HepG2 (cell line): Measurements from ENCODE around the gene ZBTB46. TPM values are rescaled to one million over a fixed set of nuclear protein-coding genes. Genes with fewer than 3 reads are reported as not detected.

Source experiments
- CEBPG ChIP-seq: IDR thresholded peaks from 2 replicates; pipeline ENCODE4 v1.6.1; 2016
- ESRRA ChIP-seq: sonication (generic); formaldehyde crosslinking; IDR thresholded peaks from 2 replicates; pipeline ENCODE4 v1.5.1; 2020; ENCODE audit warnings: mild to moderate bottlenecking, low read depth, missing genetic modification reagents
- GATAD2A ChIP-seq: IDR thresholded peaks from 2 replicates; pipeline ENCODE4 v1.6.1; 2016
- HDAC6 ChIP-seq: fragments of 200-600 bp; sonication (generic); IDR thresholded peaks from 2 replicates; pipeline ENCODE4 v1.7.0; 2017; ENCODE audit warnings: mild to moderate bottlenecking, antibody characterized with exemption, low read length, low read depth
- KAT8 ChIP-seq: IDR thresholded peaks from 2 replicates; pipeline ENCODE4 v1.6.1; 2016; ENCODE audit warnings: missing genetic modification reagents, missing compliant biosample characterization
- KLF12 ChIP-seq: sonication (generic); formaldehyde crosslinking; IDR thresholded peaks from 2 replicates; pipeline ENCODE4 v1.4.0; 2020; ENCODE audit warnings: missing genetic modification reagents, borderline replicate concordance
- NCOR1 ChIP-seq: fragments of 200-600 bp; sonication (generic); IDR thresholded peaks from 2 replicates; pipeline ENCODE4 v1.7.0; 2017; ENCODE audit warnings: antibody characterized with exemption, low read length, borderline replicate concordance
- REL ChIP-seq: sonication (generic); formaldehyde crosslinking; conservative IDR thresholded peaks from 2 replicates; pipeline ENCODE4 v1.8.0; 2022; ENCODE audit warnings: mild to moderate bottlenecking, missing genetic modification reagents, moderate library complexity
- SATB2 ChIP-seq: sonication (generic); formaldehyde crosslinking; IDR thresholded peaks from 2 replicates; pipeline ENCODE4 v1.5.0; 2020; ENCODE audit warnings: missing genetic modification reagents
- ZFX ChIP-seq: sonication (generic); formaldehyde crosslinking; IDR thresholded peaks from 2 replicates; pipeline ENCODE4 v1.4.0; 2020; ENCODE audit warnings: mild to moderate bottlenecking, low read depth, missing genetic modification reagents, moderate library complexity
- ZNF550 ChIP-seq: sonication (generic); formaldehyde crosslinking; IDR thresholded peaks from 2 replicates; pipeline ENCODE4 v1.4.0; 2020; ENCODE audit warnings: mild to moderate bottlenecking, missing genetic modification reagents, borderline replicate concordance
- ZNF607 ChIP-seq: sonication (generic); formaldehyde crosslinking; IDR thresholded peaks from 2 replicates; pipeline ENCODE4 v1.5.1; 2020; ENCODE audit warnings: missing genetic modification reagents, mild to moderate bottlenecking, borderline replicate concordance
- ZNF841 ChIP-seq: sonication (generic); formaldehyde crosslinking; IDR thresholded peaks from 2 replicates; pipeline ENCODE4 v1.8.1; 2023; ENCODE audit warnings: missing genetic modification reagents, borderline replicate concordance
- ZNF891 ChIP-seq: sonication (generic); formaldehyde crosslinking; IDR thresholded peaks from 2 replicates; pipeline ENCODE4 v1.5.0; 2020; ENCODE audit warnings: mild to moderate bottlenecking, missing genetic modification reagents
- polyA plus RNA-seq, 8 experiments: library from polyadenylated mRNA; depleted of rRNA in 3 of 8; stranded (reverse) in 7 of 8; unstranded in 1 of 8; fragments of >200 nt; fragmentation: Illumina TruSeq in 4 of 8; extraction: Trizol in 4 of 8; gene quantifications; 2 replicates each; pipeline versions ENCODE4 v1.2.1 to v1.2.3, GENCODE V29; 2011 to 2016; ENCODE audit warnings: low read depth in 4 of 8, missing spikeins in 1 of 8, mixed read lengths in 1 of 8; ENCODE audit not compliant: insufficient read depth in 1 of 8
- total RNA-seq, 5 experiments: library from RNA; depleted of rRNA; stranded (reverse); fragments of >200 nt; fragmentation: Illumina TruSeq; extraction: Trizol; gene quantifications; 2 replicates each; pipeline ENCODE4 v1.2.3, GENCODE V29; 2016; ENCODE audit warnings: low read depth in 1 of 5
- TF ChIP-seq, protein P1 (sequence below): sonication (generic); formaldehyde crosslinking; conservative IDR thresholded peaks from 2 replicates; pipeline ENCODE4 v1.8.1; 2023; ENCODE audit warnings: missing genetic modification reagents
- TF ChIP-seq, protein P2 (sequence below): sonication (generic); formaldehyde crosslinking; conservative IDR thresholded peaks from 2 replicates; pipeline ENCODE4 v1.8.0; 2022; ENCODE audit warnings: mild to moderate bottlenecking, moderate library complexity, missing genetic modification reagents
- TF ChIP-seq, protein P3 (sequence below): IDR thresholded peaks from 2 replicates; pipeline ENCODE4 v1.6.1; 2012; ENCODE audit warnings: inconsistent platforms
- TF ChIP-seq, protein P4 (sequence below), 2 experiments: IDR thresholded peaks; 2 replicates each; pipeline ENCODE4 v1.6.1; 2011 to 2012; ENCODE audit warnings: low read length in 2 of 2, borderline replicate concordance in 1 of 2, low read depth in 1 of 2, mild to moderate bottlenecking in 1 of 2, moderate library complexity in 1 of 2
- TF ChIP-seq, protein P5 (sequence below), 2 experiments: fragments of 450-650 bp in 1 of 2; sonication (generic) in 1 of 2; formaldehyde crosslinking; IDR thresholded peaks; 2 replicates each; pipeline versions ENCODE4 v1.5.0 to v1.8.0; 2020 to 2022; ENCODE audit warnings: mild to moderate bottlenecking in 1 of 2, missing genetic modification reagents in 1 of 2
- TF ChIP-seq, protein P6 (sequence below): IDR thresholded peaks from 2 replicates; pipeline ENCODE4 v1.6.1; 2018; ENCODE audit warnings: missing genetic modification reagents, mild to moderate bottlenecking, missing compliant biosample characterization

Gene ZBTB46
- total and polyA plus RNA-seq, 2 of the 13 experiments (the other 11 are each of a cell fraction or from before 2014, with no cell fraction given), result 1.6 to 13.5 TPM

DNA sequence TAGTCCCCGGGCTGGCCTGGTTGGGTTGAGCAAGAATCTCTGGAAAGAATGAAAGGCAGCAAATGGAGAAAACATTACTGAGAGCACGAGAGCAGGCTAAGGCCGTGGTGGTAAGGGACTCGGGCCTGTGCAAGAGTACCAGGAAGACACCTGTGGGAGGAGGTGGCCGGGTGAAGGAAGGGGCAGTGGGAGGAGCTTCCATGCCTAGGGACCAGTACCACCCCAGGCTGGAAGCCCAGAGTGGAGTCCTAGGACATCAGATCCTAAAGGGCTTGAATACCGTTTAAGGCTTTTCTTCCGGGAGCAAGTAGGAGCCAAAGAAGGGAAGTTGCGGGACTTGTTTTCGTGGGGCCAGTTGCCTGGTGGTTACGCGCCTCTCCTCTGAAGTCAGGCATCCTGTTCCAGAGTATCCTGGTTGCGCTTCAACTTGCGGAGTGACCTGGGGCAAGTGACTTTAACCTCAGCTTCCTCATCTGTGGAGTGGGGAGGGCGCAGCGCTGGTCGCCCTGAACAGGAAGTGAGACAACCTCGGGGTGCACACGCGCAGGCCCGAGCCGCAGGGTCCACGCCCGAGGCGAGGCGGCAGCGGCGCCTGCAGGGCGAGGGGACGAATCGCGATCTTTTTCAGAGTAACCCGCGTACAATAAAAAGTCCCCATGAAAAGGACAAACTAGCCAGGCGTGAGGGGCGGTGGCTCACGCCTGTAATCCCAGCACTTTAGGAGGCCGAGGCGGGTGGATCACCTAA is 32.9 kb upstream of the ZBTB46 start (continued):
- TF ChIP-seq, protein P1, sequence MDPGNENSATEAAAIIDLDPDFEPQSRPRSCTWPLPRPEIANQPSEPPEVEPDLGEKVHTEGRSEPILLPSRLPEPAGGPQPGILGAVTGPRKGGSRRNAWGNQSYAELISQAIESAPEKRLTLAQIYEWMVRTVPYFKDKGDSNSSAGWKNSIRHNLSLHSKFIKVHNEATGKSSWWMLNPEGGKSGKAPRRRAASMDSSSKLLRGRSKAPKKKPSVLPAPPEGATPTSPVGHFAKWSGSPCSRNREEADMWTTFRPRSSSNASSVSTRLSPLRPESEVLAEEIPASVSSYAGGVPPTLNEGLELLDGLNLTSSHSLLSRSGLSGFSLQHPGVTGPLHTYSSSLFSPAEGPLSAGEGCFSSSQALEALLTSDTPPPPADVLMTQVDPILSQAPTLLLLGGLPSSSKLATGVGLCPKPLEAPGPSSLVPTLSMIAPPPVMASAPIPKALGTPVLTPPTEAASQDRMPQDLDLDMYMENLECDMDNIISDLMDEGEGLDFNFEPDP (CRISPR knock-in tag), result no peak
- TF ChIP-seq, protein P2, sequence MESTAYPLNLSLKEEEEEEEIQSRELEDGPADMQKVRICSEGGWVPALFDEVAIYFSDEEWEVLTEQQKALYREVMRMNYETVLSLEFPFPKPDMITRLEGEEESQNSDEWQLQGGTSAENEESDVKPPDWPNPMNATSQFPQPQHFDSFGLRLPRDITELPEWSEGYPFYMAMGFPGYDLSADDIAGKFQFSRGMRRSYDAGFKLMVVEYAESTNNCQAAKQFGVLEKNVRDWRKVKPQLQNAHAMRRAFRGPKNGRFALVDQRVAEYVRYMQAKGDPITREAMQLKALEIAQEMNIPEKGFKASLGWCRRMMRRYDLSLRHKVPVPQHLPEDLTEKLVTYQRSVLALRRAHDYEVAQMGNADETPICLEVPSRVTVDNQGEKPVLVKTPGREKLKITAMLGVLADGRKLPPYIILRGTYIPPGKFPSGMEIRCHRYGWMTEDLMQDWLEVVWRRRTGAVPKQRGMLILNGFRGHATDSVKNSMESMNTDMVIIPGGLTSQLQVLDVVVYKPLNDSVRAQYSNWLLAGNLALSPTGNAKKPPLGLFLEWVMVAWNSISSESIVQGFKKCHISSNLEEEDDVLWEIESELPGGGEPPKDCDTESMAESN, result peak; percentile 82
- TF ChIP-seq, protein P3, sequence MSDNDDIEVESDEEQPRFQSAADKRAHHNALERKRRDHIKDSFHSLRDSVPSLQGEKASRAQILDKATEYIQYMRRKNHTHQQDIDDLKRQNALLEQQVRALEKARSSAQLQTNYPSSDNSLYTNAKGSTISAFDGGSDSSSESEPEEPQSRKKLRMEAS, result peak; percentile 91
- TF ChIP-seq KAT8, result peak; percentile 92
- TF ChIP-seq CEBPG, result peak; percentile 68
- TF ChIP-seq KLF12 (CRISPR knock-in tag), result peak; percentile 78
- TF ChIP-seq ZNF550 (CRISPR knock-in tag), result no peak
- peak; percentile 78; the same call in 1 of the 2 replicates for TF ChIP-seq GATAD2A (CRISPR knock-in tag)
- no peak for TF ChIP-seq ZNF841 (CRISPR knock-in tag)
- TF ChIP-seq HDAC6, result no peak
- TF ChIP-seq, protein P4, sequence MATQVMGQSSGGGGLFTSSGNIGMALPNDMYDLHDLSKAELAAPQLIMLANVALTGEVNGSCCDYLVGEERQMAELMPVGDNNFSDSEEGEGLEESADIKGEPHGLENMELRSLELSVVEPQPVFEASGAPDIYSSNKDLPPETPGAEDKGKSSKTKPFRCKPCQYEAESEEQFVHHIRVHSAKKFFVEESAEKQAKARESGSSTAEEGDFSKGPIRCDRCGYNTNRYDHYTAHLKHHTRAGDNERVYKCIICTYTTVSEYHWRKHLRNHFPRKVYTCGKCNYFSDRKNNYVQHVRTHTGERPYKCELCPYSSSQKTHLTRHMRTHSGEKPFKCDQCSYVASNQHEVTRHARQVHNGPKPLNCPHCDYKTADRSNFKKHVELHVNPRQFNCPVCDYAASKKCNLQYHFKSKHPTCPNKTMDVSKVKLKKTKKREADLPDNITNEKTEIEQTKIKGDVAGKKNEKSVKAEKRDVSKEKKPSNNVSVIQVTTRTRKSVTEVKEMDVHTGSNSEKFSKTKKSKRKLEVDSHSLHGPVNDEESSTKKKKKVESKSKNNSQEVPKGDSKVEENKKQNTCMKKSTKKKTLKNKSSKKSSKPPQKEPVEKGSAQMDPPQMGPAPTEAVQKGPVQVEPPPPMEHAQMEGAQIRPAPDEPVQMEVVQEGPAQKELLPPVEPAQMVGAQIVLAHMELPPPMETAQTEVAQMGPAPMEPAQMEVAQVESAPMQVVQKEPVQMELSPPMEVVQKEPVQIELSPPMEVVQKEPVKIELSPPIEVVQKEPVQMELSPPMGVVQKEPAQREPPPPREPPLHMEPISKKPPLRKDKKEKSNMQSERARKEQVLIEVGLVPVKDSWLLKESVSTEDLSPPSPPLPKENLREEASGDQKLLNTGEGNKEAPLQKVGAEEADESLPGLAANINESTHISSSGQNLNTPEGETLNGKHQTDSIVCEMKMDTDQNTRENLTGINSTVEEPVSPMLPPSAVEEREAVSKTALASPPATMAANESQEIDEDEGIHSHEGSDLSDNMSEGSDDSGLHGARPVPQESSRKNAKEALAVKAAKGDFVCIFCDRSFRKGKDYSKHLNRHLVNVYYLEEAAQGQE (IDR thresholded peaks at IDR 0.05; ENCODE audit: borderline replicate concordance in 1 of 2, low read depth in 1 of 2, low read length in 2 of 2), result no peak
- TF ChIP-seq, protein P5, sequence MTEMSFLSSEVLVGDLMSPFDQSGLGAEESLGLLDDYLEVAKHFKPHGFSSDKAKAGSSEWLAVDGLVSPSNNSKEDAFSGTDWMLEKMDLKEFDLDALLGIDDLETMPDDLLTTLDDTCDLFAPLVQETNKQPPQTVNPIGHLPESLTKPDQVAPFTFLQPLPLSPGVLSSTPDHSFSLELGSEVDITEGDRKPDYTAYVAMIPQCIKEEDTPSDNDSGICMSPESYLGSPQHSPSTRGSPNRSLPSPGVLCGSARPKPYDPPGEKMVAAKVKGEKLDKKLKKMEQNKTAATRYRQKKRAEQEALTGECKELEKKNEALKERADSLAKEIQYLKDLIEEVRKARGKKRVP (CRISPR knock-in tag; IDR thresholded peaks at IDR 0.05), result no peak
- TF ChIP-seq REL (CRISPR knock-in tag), result no peak
- peak; percentile 87; the same call in 1 of the 2 replicates for TF ChIP-seq ZNF891 (CRISPR knock-in tag)
- TF ChIP-seq ESRRA (CRISPR knock-in tag), result peak; percentile 90
- TF ChIP-seq, protein P6, sequence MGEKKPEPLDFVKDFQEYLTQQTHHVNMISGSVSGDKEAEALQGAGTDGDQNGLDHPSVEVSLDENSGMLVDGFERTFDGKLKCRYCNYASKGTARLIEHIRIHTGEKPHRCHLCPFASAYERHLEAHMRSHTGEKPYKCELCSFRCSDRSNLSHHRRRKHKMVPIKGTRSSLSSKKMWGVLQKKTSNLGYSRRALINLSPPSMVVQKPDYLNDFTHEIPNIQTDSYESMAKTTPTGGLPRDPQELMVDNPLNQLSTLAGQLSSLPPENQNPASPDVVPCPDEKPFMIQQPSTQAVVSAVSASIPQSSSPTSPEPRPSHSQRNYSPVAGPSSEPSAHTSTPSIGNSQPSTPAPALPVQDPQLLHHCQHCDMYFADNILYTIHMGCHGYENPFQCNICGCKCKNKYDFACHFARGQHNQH (CRISPR knock-in tag), result peak; percentile 60; the same call in 1 of the 2 replicates
- TF ChIP-seq ZNF607 (CRISPR knock-in tag), result peak; percentile 97; the same call in 1 of the 2 replicates
- TF ChIP-seq NCOR1, result no peak; the same call in 1 of the 2 replicates
- TF ChIP-seq ZFX (CRISPR knock-in tag), result peak; percentile 96
- TF ChIP-seq SATB2, result no peak; the same call in 1 of the 2 replicates
